Mesenchymal stem cell (in vitro differentiated cells and primary cell): Measurements from ENCODE around the gene NAALADL2.

Experiments
- DNase-seq: peaks from one replicate; pipeline ENCODE4 v3.0.0-alpha.2; 2013
- H2AFZ ChIP-seq: one replicate; pipeline ENCODE4 v1.6.1; 2013; ENCODE audit warnings: low read depth, mild to moderate bottlenecking, control low read depth, inconsistent platforms, low read length, moderate library complexity
- H2AK5ac ChIP-seq: 2 replicates; pipeline ENCODE4 v1.6.1; 2013; ENCODE audit warnings: low read length, moderate library complexity, mild to moderate bottlenecking, inconsistent platforms; ENCODE audit not compliant: severe bottlenecking
- H2BK120ac ChIP-seq: one replicate; pipeline ENCODE4 v1.6.1; 2013; ENCODE audit warnings: low read depth, mild to moderate bottlenecking, inconsistent platforms, low read length, moderate library complexity
- H2BK12ac ChIP-seq, 2 experiments: one replicate each; pipeline ENCODE4 v1.6.1; 2013; ENCODE audit warnings: inconsistent platforms in 2 of 2, low read length in 2 of 2, mild to moderate bottlenecking in 2 of 2, moderate library complexity in 2 of 2, control low read depth in 1 of 2
- H2BK15ac ChIP-seq: one replicate; pipeline ENCODE4 v1.6.1; 2013; ENCODE audit warnings: mild to moderate bottlenecking, low read depth, inconsistent platforms; ENCODE audit not compliant: poor library complexity, severe bottlenecking
- H2BK5ac ChIP-seq: 2 replicates; pipeline ENCODE4 v1.6.1; 2013; ENCODE audit warnings: low read depth, mild to moderate bottlenecking, low read length, control low read depth, inconsistent platforms; ENCODE audit not compliant: poor library complexity, severe bottlenecking
- H3K14ac ChIP-seq, 2 experiments: one replicate each; pipeline ENCODE4 v1.6.1; 2013; ENCODE audit warnings: inconsistent platforms in 2 of 2, low read length in 2 of 2, control low read depth in 1 of 2, mild to moderate bottlenecking in 1 of 2, moderate library complexity in 1 of 2
- H3K18ac ChIP-seq, 2 experiments: one replicate each; pipeline ENCODE4 v1.6.1; 2013; ENCODE audit warnings: inconsistent platforms in 2 of 2, low read length in 2 of 2, control low read depth in 1 of 2, low read depth in 1 of 2, mild to moderate bottlenecking in 1 of 2
- H3K23ac ChIP-seq, 2 experiments: one replicate each; pipeline ENCODE4 v1.6.1; 2013; ENCODE audit warnings: inconsistent platforms in 2 of 2, low read length in 2 of 2, mild to moderate bottlenecking in 2 of 2, moderate library complexity in 2 of 2, control low read depth in 1 of 2
- H3K27ac ChIP-seq: 2 replicates; pipeline ENCODE4 v1.5.1; 2013; ENCODE audit warnings: mild to moderate bottlenecking, moderate library complexity, low read length, control low read depth, inconsistent platforms; ENCODE audit not compliant: poor library complexity, severe bottlenecking
- H3K27me3 ChIP-seq, 2 experiments: 2 replicates each; pipeline versions ENCODE4 v1.6.1 to v1.7.0; 2013; ENCODE audit warnings: low read length in 2 of 2, mild to moderate bottlenecking in 2 of 2, moderate library complexity in 2 of 2, control low read depth in 1 of 2, inconsistent platforms in 1 of 2; ENCODE audit not compliant: control insufficient read depth in 1 of 2, insufficient read depth in 1 of 2
- H3K36me3 ChIP-seq, 2 experiments: 2 replicates each; pipeline versions ENCODE4 v1.6.1 to v1.7.0; 2013; ENCODE audit warnings: low read length in 2 of 2, control low read depth in 1 of 2, inconsistent platforms in 1 of 2, low read depth in 1 of 2, mild to moderate bottlenecking in 1 of 2; ENCODE audit not compliant: insufficient read depth in 2 of 2, control insufficient read depth in 1 of 2
- H3K4ac ChIP-seq, 2 experiments: one replicate each; pipeline ENCODE4 v1.6.1; 2013; ENCODE audit warnings: inconsistent platforms in 2 of 2, low read length in 2 of 2, mild to moderate bottlenecking in 2 of 2, moderate library complexity in 2 of 2, control low read depth in 1 of 2, low read depth in 1 of 2
- H3K4me1 ChIP-seq: 2 replicates; pipeline ENCODE4 v1.6.1; 2013; ENCODE audit warnings: low read depth, low read length, control low read depth; ENCODE audit not compliant: control insufficient read depth, insufficient read depth
- H3K4me2 ChIP-seq: 2 replicates; pipeline ENCODE4 v1.6.1; 2013; ENCODE audit warnings: low read length, mild to moderate bottlenecking, inconsistent platforms; ENCODE audit not compliant: poor library complexity, severe bottlenecking
- H3K4me3 ChIP-seq, 2 experiments: 2 replicates each; pipeline versions ENCODE4 v1.5.1 to v1.7.0; 2013; ENCODE audit warnings: low read length in 2 of 2, mild to moderate bottlenecking in 2 of 2, control low read depth in 1 of 2, low read depth in 1 of 2; ENCODE audit not compliant: insufficient read depth in 1 of 2
- H3K79me1 ChIP-seq: replicated peaks from 2 replicates; pipeline ENCODE4 v1.6.1; 2013; ENCODE audit warnings: mild to moderate bottlenecking, control low read depth, low read length, inconsistent platforms; ENCODE audit not compliant: poor library complexity, severe bottlenecking
- H3K9ac ChIP-seq: 2 replicates; pipeline ENCODE4 v1.7.0; 2013; ENCODE audit warnings: mild to moderate bottlenecking, low read length, moderate library complexity
- H3K9me3 ChIP-seq: 2 replicates; pipeline ENCODE4 v1.7.0; 2013; ENCODE audit warnings: mild to moderate bottlenecking, low read length; ENCODE audit not compliant: control insufficient read depth
- H4K8ac ChIP-seq: one replicate; pipeline ENCODE4 v1.6.1; 2013; ENCODE audit warnings: inconsistent platforms, mild to moderate bottlenecking, low read length, moderate library complexity
- H4K91ac ChIP-seq: one replicate; pipeline ENCODE4 v1.6.1; 2013; ENCODE audit warnings: mild to moderate bottlenecking, low read length, inconsistent platforms
- WGBS: methylation state at CpG from one replicate; pipeline ENCODE4 v1.1.7; 2013; ENCODE audit warnings: mixed read lengths; 5-methylcytosine and 5-hydroxymethylcytosine counted together

The NAALADL2 gene

DNA sequence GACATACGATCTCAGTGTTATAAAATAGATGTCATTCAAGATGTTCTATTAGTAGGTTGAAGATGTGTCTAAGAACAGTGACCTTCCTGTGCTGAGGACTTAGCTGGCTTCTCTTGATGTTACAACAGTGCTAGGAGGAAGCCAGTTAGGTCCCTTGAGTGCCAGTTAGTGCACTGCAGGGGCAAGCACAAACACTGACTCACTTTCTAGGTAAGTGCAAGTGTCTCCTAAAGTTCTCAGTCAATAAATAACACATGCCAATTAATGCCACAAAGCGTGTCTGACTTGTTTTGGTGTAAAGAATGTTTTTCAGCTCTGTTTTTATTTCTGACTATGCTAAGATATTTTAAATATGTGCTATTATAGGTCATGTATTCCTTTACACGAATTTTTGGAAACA lies 211.8 kb downstream of the NAALADL2 start:
- no peak overlapping the region for H2BK12ac ChIP-seq
- no peak overlapping the region for H3K4me3 ChIP-seq
- H3K79me1 ChIP-seq = no peaks in the 10 kb centered on the region
- no peak for DNase-seq
- no peaks in the 10 kb centered on the region for H3K27me3 ChIP-seq
- no peak overlapping the region for H2BK5ac ChIP-seq
- H2AK5ac ChIP-seq = no peak overlapping the region
- no peak overlapping the region for H3K9ac ChIP-seq
- no peak overlapping the region for H3K18ac ChIP-seq
- WGBS = 89% methylated on average over 1 of the region's 3 CpGs
- no peak overlapping the region for H3K4me2 ChIP-seq
- H3K23ac ChIP-seq = no peak overlapping the region
- no peak overlapping the region for H2BK120ac ChIP-seq
- peak overlapping the region; percentile 49 for H4K8ac ChIP-seq
- no peak overlapping the region for H4K91ac ChIP-seq
- peaks cover 4% of the 10 kb centered on the region for H3K9me3 ChIP-seq
- no peak overlapping the region for H2AFZ ChIP-seq
- H3K36me3 ChIP-seq = no peaks in the 10 kb centered on the region
- no peak overlapping the region for H3K27ac ChIP-seq
- H3K4me1 ChIP-seq = no peaks in the 10 kb centered on the region
- H3K14ac ChIP-seq = no peak overlapping the region
- no peak overlapping the region for H2BK15ac ChIP-seq
- H3K4ac ChIP-seq = no peak overlapping the region

DNA sequence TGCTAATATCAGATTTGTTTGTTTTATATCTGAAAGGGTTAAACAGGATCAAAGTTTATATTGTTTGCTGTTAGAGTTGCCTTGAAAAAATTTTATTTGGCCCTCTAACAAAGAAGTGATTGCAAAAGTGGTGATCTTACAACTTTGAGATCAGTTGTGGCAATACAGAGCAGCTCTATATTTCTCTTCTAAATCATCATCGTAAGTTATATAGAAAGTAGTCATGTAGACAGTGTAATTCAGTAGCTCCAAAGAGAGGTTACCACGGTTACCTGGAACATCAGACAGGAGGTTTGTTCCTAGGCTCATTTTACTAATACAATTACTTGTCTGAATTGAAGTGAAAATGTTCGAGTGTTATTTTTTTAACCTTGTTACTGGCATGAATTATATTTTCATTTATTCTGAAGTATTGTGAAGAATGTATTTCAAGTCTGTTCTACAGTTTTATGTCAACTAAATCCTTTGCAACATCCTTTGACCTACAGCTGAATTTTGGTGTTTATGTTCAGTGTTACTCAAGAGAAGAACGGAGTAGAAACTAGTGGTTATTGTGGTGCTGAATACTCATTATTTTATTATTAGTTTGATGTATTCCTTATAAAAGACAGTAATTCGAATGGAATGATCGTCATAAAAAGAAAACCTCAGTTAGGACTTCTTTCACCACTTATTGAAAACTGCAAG lies 214.2 kb downstream of the NAALADL2 start:
- Histone ChIP-seq H2BK120ac (no peak overlapping the region), H4K91ac (no peak overlapping the region), H2BK15ac (no peak overlapping the region), H2AFZ (no peak overlapping the region), H3K4me1 (no peaks in the 10 kb centered on the region), H3K79me1 (no peaks in the 10 kb centered on the region), H3K18ac (no peak overlapping the region), H3K4me3 (no peak overlapping the region), H3K4ac (no peak overlapping the region), H3K27me3 (no peaks in the 10 kb centered on the region), H2BK5ac (no peak overlapping the region), H3K4me2 (no peak overlapping the region), H3K9me3 (no peaks in the 10 kb centered on the region), H3K9ac (no peak overlapping the region), H3K27ac (no peak overlapping the region), H3K23ac (no peak overlapping the region), H3K14ac (no peak overlapping the region), H4K8ac (no peak overlapping the region), H2AK5ac (no peak overlapping the region), H2BK12ac (no peak overlapping the region), H3K36me3 (no peaks in the 10 kb centered on the region)
- 98% methylated on average over 4 of the region's 6 CpGs for WGBS
- peak; percentile 33 for DNase-seq

DNA sequence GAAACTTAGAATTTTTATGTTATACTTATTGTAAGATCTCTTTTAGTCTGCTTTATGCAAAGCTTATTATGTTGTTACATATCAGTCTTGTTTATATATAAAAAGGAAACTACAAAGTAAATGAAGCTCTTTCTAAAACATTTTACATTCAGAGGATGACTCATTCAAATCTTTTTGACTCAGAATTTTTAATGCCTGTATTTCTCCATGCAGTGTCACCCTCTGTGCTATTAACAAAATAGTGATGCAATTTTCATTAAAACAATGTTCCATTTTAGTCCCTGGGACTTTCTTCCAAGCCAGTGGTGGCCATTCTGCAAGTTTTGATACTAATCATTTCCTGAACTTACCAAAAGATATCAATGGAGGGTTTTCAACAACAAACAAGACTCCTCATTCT lies 216.1 kb downstream of the NAALADL2 start:
- H3K14ac ChIP-seq = no peak overlapping the region
- no peak overlapping the region for H4K91ac ChIP-seq
- H3K4me1 ChIP-seq = no peaks in the 10 kb centered on the region
- H3K36me3 ChIP-seq = no peaks in the 10 kb centered on the region
- H2BK12ac ChIP-seq = no peak overlapping the region
- H3K79me1 ChIP-seq = no peaks in the 10 kb centered on the region
- H3K4me3 ChIP-seq = no peak overlapping the region
- H3K9ac ChIP-seq = no peak overlapping the region
- no peak overlapping the region for H2BK120ac ChIP-seq
- no peak overlapping the region for H3K27ac ChIP-seq
- no peak overlapping the region for H3K4ac ChIP-seq
- no peak overlapping the region for H2BK15ac ChIP-seq
- H2AK5ac ChIP-seq = no peak overlapping the region
- H3K23ac ChIP-seq = no peak overlapping the region
- H3K18ac ChIP-seq = no peak overlapping the region
- peak; percentile 23 for DNase-seq
- no peak overlapping the region for H2AFZ ChIP-seq
- no peaks in the 10 kb centered on the region for H3K27me3 ChIP-seq
- H4K8ac ChIP-seq = no peak overlapping the region
- no peaks in the 10 kb centered on the region for H3K9me3 ChIP-seq
- no peak overlapping the region for H2BK5ac ChIP-seq
- H3K4me2 ChIP-seq = no peak overlapping the region

DNA sequence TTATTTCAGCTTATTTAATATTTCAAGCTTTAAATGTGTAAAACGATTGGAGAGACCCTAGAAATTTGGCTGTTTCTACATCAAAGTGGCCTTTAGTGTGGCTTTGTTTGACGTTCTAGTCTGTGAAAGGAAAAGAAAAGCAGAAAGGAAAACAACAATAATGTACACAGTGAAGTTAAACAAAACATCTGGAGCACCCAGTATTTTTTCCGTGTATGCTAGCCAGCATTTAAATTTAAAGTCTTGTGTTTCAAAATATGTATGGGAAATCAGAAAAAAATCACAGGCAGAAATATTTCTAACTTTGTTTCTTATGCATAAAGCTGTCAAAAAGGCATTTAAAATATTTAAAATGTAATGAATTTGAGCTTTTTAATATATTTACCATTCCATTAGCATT lies 218.1 kb downstream of the NAALADL2 start:
- H3K27ac ChIP-seq = no peak overlapping the region
- no peak overlapping the region for H3K4ac ChIP-seq
- 83% methylated on average over 1 of the region's 3 CpGs for WGBS
- no peaks in the 10 kb centered on the region for H3K79me1 ChIP-seq
- H3K9me3 ChIP-seq = no peaks in the 10 kb centered on the region
- H3K18ac ChIP-seq = no peak overlapping the region
- no peaks in the 10 kb centered on the region for H3K4me1 ChIP-seq
- H2BK120ac ChIP-seq = no peak overlapping the region
- H2BK12ac ChIP-seq = no peak overlapping the region
- H2BK5ac ChIP-seq = no peak overlapping the region
- H3K4me3 ChIP-seq = no peak overlapping the region
- no peak overlapping the region for H4K91ac ChIP-seq
- H3K23ac ChIP-seq = no peak overlapping the region
- no peak overlapping the region for H2AK5ac ChIP-seq
- no peak overlapping the region for H4K8ac ChIP-seq
- no peak overlapping the region for H2BK15ac ChIP-seq
- no peak overlapping the region for H2AFZ ChIP-seq
- H3K4me2 ChIP-seq = no peak overlapping the region
- no peaks in the 10 kb centered on the region for H3K36me3 ChIP-seq
- no peak for DNase-seq
- no peaks in the 10 kb centered on the region for H3K27me3 ChIP-seq
- H3K14ac ChIP-seq = no peak overlapping the region
- H3K9ac ChIP-seq = no peak overlapping the region
